NCI-H1436 treated with DMSO at 0.1 percent for 48 hours (cell line): ENCODE data around the gene CATSPERE.
"Not testable (repeated sequence)": the region's sequence is repeated elsewhere in the genome, so short reads cannot be mapped to it uniquely, and the experiment has no call there.

Source experiments
- DNase-seq: peaks from one replicate; lab custom pipeline; 2025; lab: John Stamatoyannopoulos, UW

Gene CATSPERE

GRCh38 chr1:244636488-244637259 lies 175.6 kb downstream of the CATSPERE start:
- no peak for DNase-seq

GRCh38 chr1:244639561-244639960 lies 178.5 kb downstream of the CATSPERE start:
- no peak for DNase-seq

- no peak for DNase-seq
Measured at GRCh38 chr1:244640917-244641316, 179.8 kb downstream of the CATSPERE start.

- no peak for DNase-seq
Measured at GRCh38 chr1:244642526-244642925, 181.5 kb downstream of the CATSPERE start.

GRCh38 chr1:244642988-244643387 lies 181.9 kb downstream of the CATSPERE start:
- DNase-seq: no peak

GRCh38 chr1:244645414-244645813 lies 184.3 kb downstream of the CATSPERE start:
- no peak for DNase-seq

- DNase-seq: no peak
Measured at GRCh38 chr1:244645890-244646289, 184.8 kb downstream of the CATSPERE start.

GRCh38 chr1:244647819-244648218 lies 186.7 kb downstream of the CATSPERE start:
- DNase-seq: no peak

GRCh38 chr1:244651956-244652622 lies 191.0 kb downstream of the CATSPERE start:
- DNase-seq: no peak

- DNase-seq: peak; percentile 99
Measured at GRCh38 chr1:244652623-244653438, 191.8 kb downstream of the CATSPERE start, which contains the start of gene DESI2. Gene DESI2 (plus strand): TSS chr1:244653126. CDS start chr1:244653314, 188 bp downstream.

GRCh38 chr1:244653439-244654107 lies 192.5 kb downstream of the CATSPERE start:
- DNase-seq: no peak

- no peak for DNase-seq
Measured at GRCh38 chr1:244654108-244655038, 193.3 kb downstream of the CATSPERE start.

- DNase-seq: no peak
Measured at GRCh38 chr1:244655186-244655585, 194.1 kb downstream of the CATSPERE start.

GRCh38 chr1:244657421-244657820 lies 196.3 kb downstream of the CATSPERE start:
- no peak for DNase-seq

- no peak for DNase-seq
Measured at GRCh38 chr1:244659694-244660093, 198.6 kb downstream of the CATSPERE start.

- no peak for DNase-seq
Measured at GRCh38 chr1:244660595-244660994, 199.5 kb downstream of the CATSPERE start.

GRCh38 chr1:244661569-244662312 lies 200.7 kb downstream of the CATSPERE start:
- not testable (repeated sequence) for DNase-seq

GRCh38 chr1:244662599-244662998 lies 201.5 kb downstream of the CATSPERE start:
- no peak for DNase-seq

GRCh38 chr1:244664353-244664752 lies 203.3 kb downstream of the CATSPERE start:
- DNase-seq: no peak

GRCh38 chr1:244665771-244666217 lies 204.7 kb downstream of the CATSPERE start:
- DNase-seq: no peak
